GM19467 (cell line): ENCODE data around the gene DCAF15.
A peak's percentile ranks its signal among the peaks of the same experiment; 100 is the strongest.

Experiments used
- ATAC-seq: cut with Tn5 transposase; IDR thresholded peaks from one replicate; pipeline ENCODE4 v1.9.1; 2021; ENCODE audit warnings: mild to moderate bottlenecking, moderate library complexity; ENCODE audit not compliant: unreplicated experiment

DCAF15 gene

DNA sequence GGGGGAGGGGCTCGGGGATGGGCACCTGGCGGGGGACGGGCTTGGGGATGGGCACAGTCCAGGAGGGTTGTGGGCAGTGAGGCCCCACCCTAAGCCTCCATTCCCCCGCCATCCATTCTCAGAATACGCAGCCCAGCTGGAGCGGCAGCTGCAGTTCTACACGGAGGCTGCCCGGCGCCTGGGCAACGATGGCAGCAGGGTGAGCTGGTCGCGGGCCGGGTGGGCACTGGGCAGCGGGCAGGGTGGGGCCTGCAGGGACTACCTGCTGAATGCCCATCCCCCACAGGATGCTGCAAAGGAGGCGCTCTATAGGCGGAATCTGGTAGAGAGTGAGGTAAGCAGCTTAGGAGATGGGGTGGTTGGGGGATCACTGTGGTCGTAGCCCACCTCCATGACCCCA lies 22.4 kb upstream of the DCAF15 start:
- no peak for ATAC-seq

DNA sequence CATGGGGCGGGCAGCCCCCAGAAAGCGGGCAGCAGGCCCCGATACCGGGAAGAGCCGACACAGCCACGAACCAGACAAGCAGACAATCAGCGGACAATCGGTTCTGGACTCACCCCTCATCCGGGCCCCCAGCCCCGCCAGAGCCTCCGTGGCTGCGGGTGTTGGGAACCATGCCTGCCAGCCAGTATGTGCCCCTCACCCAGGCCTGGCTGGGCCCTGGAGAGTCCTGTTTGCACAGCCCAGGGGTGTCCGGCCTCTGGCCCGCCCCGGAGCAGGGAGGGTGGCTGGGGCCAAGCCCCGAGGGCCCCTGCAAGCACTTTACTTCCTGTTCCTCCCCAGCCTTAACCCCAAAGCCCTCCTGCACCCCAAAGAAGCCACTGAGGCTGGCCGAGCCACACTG lies 21.9 kb upstream of the DCAF15 start:
- ATAC-seq, result no peak

DNA sequence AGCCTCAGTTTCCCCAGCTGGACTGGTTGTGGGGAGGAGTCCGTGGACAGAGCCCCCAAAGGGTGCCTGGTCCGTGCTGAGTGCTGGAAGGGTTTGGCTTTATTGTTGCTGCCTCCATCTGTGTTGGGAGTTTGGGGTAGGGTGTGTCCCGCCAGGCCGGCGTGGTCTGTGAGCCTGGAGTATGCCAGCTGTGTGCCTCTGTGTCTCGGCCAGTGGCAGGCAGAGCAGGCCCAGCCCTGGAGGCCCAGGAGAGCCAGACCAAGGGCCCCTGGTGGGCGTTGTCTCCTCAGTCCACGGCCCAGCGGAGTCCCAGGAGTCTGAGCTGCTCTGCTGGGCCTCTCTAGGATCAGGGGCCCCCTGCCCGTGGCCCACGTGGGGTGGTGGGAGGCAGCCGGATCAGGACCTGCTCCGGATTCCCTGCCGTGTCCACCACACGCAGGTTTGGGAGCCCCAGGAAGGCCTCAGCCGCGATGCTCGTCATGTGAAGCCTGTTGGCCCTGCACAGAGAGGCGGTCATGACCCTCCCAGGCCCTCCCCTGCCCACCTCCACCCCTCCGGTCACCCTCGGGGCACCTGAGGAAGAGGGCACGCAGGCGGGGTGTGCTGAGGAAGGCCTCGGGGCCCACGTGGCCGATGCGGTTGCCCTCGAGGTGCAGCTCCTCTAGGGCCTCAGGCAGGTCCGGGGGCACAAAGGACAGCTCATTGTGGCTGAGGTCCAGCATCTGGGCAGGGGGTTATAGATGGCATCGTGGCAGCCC lies 20.7 kb upstream of the DCAF15 start:
- no peak for ATAC-seq

DNA sequence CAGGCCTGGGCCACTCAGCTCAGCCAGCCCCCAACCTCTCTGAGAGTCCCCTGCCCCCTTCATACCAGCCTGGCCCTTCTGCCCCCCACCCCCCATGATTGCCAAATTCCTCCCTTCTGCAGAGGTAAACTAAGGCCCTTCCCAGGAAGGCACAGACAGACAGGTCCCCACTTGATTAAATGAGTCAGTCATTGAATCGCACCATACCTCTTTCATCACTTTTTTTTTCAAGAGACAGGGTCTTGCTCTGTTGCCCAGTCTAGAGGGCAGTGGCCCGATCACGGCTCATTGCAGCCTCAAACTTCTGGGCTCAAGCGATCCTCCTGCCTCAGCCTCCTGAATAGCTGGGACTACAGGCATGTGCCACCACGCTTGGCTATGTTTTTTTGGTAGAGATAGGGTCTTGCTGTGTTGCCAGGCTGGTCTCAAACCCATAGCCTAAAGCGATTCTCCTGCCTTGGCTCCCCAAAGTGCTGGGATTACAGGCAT lies 20.1 kb upstream of the DCAF15 start:
- no peak for ATAC-seq

DNA sequence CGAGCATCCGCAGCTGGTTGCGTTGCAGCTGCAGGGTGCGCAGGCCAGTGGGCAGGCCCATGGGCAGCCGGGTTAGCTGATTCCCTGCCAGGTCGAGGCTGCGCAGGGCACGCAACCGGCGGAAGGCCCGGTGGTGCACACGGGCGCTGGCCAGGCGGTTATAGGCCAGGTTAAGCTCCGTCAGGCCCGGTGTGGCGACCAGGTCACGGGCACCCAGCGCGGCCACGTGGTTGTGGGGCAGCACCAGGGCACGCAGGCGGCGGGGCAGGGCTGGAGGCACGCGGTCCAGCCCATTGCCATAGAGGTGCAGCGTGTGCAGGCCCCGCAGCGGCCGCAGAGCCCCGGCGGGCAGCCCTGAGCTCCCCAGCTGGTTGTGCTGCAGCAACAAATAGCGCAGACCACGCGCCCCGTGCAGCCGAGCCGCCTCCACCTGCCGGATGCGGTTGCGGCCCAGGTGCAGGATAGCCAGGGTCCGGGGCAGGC lies 19.4 kb upstream of the DCAF15 start:
- ATAC-seq, result no peak

DNA sequence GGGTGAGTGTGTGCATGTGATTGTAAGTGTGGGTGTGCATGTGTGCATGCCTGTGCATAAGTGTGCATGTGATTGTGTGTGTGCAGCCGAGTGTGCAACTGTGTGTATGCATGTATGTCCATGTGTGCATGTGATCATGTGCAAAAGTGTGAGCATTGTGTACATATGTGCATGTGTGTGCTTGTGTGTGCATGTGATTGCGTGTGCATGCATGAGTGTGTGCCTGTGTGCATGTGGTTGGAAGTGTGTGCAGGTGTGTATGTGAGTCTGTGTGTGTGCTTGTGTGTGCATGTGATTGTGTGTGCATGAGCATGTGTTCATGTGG lies 17.6 kb upstream of the DCAF15 start:
- no peak for ATAC-seq

DNA sequence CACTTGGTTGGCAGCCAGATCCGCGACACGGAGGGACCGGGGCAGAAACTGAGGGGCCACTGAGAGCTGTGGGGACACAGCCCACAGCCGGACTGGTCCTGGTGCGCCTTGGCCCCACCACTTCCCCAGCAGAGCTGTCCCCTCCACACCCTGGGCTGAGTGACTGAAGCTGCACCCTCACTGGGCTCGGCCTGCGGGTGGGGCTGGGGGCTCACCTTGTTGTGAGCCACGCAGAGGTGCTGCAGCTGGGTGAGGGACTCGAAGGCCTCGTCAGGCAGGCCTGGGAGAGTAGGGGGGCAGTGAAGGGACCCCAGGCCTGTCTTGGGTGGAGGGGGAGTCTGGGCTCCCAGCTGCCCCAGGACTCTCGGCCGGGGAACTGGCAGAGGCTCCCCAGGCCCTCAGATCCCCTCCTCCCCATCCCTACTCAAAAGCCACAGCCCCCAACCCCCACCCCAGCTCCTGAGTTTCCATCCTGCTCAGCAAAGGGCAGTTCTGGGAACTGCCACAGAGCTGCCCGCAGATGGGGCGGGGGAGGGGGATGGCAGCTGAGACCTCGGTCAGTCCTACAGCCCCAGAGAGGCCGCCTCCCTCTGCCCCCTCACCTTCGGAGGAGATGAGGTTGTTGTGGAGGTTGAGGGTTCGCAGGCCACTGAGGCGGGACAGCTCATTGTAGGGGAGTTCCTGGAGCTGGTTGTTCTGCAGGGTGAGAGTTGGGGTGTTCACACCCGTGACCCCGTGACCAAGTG lies 16.4 kb upstream of the DCAF15 start:
- no peak for ATAC-seq

DNA sequence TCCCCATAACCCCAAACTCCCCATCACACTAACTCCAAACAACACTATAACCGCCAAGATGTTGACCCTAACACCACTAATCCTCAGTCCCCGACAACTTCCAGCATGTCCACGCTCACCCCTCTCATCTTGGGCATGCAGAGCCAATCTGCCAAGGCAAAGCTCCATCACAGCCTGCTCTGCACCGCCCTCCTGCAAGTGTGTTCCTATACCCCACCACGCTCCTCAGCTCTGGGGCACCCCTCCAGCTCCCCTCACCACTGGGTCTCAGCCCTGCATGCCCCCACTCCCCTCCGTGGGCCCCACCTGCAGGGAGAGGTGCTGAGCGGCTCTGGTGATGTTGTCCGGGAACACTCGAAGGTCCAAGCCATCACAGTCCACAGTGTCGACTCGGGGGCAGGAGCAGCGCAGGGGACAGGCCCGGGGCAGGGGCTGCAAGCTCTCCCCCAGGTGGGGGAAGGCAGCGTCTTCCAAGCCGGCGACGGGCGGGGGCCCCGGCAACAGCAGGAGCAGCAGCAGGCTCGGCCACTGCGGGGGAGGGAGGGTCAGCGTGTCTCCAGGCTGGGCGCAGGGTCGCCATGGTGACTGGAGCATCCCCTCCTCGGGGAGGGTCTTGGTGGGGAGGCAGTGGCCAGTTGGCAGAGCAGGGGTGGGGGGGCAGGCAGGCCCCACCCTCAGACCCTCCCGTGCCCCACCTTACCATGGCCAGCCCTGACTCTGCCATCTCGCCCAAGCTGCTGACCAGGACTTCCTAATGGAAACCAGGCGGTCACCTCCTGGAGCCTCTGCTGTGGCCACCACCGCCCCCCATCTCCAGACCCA lies 14.6 kb upstream of the DCAF15 start:
- ATAC-seq, result no peak

DNA sequence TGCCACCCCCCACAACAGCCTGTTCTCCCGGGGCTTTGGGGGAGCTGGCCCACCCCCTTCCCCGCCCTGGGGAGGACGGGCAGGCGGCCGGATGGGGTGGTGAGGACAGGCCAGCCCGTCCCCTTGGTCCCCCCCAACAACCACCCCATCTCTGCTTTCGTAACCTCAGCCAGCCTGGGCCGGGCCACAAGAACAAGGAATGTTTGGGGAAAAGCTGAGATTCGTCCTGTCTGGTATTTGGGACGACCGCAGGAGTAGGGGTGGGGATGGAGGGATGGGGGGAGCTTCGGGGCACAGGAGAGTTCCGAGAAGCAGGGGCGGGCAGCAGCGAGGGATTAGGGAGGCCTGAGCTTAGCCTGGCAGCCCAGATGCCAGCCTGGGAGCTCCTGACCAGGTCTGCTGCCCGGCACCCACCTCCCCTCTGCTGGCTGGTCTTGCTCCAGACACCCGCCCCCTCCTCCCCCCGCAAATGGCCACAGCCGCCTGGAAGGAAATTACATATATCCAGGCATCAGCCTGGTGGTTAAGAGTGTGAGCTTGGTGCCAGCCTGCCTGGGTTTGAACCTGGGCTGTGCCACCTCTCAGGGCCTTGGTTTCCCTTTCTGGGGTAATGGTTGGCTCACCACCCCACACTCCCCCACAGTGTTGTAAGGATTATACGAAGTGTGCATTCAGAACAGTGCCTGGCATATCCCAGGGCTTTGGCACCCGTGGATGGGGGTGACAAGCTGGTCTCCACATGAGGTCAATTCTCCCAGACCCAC lies 13.8 kb upstream of the DCAF15 start, which contains the start of gene PODNL1:
PODNL1 (minus strand) TSS at position 117 of the 764 bp plus-strand sequence. CDS start 236 bp downstream, outside the sequence.
- no peak for ATAC-seq

DNA sequence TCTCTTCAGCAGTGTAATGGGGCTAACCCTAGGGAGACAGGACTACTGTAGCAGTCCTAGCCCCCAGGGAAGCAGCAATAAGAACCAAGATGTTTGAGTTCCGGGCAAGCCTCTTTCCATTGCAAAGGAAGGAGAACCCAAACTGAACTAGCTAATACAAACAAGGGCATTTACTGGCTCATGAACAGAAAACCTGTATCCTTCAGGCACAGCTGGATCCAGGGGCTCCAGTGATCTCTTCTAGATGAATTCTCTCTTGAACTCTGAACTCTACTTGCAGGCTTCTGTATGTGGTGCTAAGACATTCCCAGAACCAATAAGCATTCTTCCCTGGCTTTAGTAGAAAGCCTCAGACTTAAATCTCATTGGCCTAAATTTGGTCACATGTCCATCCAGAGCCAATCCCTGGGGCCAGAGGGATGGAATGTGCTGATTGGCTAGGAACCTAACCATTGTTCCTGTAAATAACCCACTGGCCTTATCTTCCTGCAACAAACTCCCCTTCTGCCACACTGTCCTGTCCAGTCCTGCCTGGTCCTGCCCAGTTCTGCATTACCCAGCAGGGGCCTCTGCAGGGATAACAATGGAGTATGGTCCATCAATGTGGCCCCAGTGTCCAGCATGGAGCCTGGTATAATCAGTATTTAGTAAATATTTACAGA lies 10.2 kb upstream of the DCAF15 start:
- no peak for ATAC-seq

DNA sequence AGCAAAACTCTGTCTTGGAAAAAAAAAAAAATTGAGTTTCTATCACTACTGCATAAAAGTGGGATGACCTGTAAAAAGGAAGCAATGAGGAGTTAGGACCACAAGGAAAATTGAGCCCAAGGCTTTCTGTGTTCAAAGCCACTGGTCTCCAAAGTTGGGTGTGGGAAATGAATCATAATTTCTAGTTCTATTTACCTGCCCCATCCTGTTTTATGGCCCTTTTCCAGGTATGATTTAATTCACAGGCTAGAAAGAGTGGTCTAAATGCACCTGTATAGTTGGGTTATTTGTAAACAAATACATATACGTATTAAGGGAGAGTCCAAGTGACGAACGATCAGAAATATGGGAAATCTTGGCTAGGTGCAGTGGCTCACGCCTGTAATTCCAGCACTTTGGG lies 5.9 kb upstream of the DCAF15 start:
- ATAC-seq, result no peak

DNA sequence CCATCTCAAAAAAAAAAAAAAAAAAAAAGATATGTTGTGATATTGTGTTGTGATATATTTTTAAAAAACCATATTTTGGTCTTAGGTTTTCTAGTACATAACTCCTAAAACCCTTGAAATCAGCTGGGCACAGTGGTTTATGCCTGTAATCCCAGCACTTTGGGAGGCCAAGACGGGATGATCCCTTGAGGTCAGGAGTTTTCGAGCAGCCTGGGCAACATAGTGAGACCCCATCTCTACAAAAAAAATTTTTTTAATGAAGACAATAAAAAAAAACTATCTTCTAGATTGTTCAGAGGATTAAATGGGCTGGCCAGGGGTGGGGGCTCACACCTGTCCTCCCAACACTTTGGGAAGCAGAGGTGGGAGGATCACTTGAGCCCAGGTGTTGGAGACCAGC lies 1.3 kb upstream of the DCAF15 start:
- no peak for ATAC-seq

DNA sequence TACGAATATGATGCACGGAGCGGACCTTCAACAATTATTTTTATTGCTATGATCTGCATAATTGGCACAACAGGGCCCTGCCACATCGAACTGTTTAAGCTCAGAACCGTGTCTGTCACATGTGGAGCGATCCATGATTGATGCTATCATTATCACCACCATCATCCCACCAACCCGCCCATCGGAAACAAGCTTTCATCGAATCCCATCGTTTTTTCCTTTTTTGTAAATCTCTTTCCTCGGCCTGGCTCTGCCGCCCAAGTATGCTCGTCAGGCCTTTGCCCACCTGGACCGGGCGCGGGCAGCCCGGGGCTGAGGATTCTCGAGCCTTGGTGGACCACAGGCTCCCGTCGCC lies 533 bp upstream of the DCAF15 start:
- ATAC-seq, result peak; percentile 6

DNA sequence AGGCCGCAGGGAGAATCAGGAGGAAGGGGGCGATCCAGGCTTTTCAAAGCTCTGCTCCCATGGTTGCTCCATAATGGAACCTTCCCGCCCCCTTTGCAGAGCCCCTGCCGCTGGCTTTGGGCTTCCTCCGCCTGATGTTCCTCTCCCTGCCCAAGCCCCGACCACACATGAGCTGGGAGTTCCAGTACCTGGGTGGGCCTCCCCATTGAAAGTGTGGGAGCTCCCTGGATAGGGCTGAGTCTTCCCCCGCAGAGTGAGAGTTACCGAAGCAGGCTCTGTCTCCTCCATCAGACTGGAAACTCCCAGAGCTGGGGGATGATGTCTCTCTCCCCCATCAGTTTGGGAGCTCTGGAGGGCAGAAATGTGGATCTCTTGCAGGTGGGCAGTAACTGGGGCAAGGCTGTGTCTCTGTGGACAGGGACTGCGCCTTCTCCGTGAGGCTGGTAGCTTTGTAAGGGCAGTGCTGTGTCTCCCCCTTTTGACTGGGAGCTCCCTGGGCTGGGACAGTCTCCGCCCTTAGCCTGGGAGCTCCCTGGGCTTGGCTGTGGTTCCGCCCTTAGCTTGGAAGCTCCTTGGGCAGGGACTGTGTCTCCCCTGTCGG lies 722 bp downstream of the DCAF15 start:
- no peak for ATAC-seq

DNA sequence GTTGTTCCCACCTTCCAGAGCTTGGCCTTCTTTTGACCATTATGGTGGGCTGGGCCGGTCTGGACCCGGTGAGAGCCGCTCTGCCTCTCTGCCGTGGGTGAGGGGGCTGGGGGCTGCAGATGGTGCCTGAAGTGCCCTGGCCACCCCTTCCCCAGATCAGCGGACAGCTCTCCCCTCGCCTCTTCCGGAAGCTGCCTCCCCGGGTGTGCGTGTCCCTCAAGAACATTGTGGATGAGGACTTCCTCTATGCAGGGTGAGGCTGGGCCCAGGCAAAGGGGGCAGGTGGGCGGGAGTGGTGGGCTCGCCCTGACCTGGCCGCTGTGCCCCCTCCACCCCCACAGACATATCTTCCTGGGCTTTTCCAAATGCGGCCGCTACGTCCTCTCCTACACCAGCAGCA lies 1.9 kb downstream of the DCAF15 start:
- ATAC-seq, result no peak

DNA sequence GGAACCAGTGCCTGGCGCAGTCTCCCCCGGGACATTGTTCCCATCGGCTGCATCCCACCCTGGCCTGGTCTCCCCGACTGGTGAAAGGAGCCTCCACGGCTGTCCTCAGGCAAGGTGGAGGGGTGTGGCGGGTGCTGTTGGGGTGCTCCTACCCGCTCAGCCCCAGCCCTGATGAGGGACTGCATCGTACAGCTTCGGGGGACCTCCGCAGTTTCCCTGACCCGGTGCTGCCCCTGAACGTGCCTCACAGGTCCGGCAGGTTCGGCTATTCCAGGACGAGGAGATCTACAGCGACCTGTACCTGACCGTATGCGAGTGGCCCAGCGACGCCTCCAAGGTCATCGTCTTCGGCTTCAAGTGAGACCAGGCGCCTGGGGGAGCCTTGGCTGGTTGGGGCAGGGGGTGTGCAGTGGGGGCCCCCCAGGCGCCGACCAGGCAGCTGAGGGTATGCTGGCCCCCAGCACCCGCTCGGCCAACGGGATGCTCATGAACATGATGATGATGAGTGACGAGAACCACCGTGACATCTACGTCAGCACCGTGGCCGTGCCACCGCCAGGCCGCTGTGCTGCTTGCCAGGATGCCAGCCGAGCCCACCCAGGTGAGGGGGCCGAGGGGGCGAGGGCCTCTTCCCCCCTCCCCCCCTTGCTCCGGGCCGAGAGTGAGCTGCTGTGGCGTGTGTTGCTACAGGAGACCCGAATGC lies 3.5 kb downstream of the DCAF15 start:
- no peak for ATAC-seq

DNA sequence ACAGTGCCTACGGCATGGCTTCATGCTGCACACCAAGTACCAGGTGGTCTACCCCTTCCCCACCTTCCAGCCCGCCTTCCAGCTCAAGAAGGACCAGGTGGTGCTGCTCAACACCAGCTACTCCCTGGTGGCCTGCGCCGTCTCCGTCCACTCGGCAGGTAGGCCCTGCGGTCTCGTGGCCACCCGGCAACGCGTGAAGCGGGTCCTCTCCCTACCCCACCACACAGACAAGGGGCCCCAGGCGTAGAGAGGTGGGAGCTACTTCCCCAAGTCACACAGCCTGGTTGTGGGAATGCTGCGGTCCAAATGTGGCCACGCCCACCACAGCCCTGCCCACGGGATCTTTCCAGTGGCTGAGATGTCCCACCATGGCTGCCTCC lies 4.0 kb downstream of the DCAF15 start:
- ATAC-seq, result no peak

DNA sequence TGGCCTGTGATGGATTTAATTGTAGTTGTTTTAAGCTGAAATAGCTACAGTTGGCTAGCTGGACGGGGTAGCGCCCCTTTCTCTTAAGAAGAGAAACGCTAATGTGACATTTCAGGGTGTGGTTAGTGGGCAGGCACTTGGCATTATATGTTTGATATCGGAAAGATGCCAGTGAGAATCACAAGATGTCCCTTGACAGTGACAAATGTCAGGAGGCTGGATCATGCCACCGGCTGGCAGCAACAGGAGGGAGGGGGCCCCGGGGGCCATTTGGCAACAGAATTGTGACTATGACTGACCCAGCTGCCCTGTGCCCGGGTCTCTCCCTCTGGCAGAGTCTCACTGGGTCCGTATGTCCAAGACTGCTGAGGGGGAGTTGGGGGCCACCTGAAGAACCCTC lies 4.7 kb downstream of the DCAF15 start:
- no peak for ATAC-seq

DNA sequence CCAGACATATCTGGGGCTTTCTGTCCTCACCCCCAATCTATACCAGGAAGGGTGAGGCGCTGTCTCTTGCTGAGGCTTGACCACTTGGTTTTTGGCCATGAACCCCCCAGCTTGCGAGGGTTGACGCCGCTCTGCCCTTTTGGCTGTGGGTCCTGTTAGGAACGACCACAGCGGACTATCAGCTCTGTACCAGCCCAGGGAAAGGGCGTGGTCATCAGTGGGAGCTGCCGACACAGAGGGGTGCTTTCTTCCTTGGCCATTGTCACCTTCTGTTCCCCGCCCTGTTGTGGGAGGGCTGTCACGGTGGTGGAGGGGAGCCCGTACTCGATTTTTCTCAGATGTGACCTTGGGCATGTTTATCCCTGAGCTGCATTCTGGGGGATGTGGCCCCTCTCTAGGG lies 5.7 kb downstream of the DCAF15 start:
- ATAC-seq, result no peak
